ENCODE data around the gene SYNRG. TPM values are rescaled to one million over a fixed set of nuclear protein-coding genes. Genes with fewer than 3 reads are reported as not detected.

Gene SYNRG
- total and polyA plus RNA-seq, 12 donors = 2.9 to 57.6 (median 40.4) TPM

GRCh38 chr17:37503148-37503547 is 106.1 kb downstream of the SYNRG start:
- Histone ChIP-seq H3K4me3 (no peak overlapping the region), H3K4me1 (peaks cover 0 to 25% (median 3%) of the 10 kb centered on the region in 9 donors), H3K27me3 (no peaks in the 10 kb centered on the region), H3K9me3 (no peaks in the 10 kb centered on the region), H3K27ac (no peak overlapping the region), H3K36me3 (no peaks in the 10 kb centered on the region)
- ATAC-seq = no peak
- no peak for DNase-seq
- 94 to 95% methylated on average over 6 of the region's 6 CpGs for WGBS, 2 donors
- no peak for TF ChIP-seq CTCF (IDR thresholded peaks at IDR 0.05)
- intact Hi-C loops (cut with DNase I) = no loop called here

GRCh38 chr17:37502009-37502936 is 106.9 kb downstream of the SYNRG start:
- ATAC-seq (no peak), DNase-seq (no peak)
- no peaks in the 10 kb centered on the region for H3K36me3 ChIP-seq

GRCh38 chr17:37500378-37500777 is 108.8 kb downstream of the SYNRG start:
- DNase-seq (no peak), ATAC-seq (no peak)
- intact Hi-C loops (cut with DNase I) = no loop called here
- Histone ChIP-seq H3K4me3 (no peak overlapping the region), H3K27me3 (no peaks in the 10 kb centered on the region), H3K4me1 (peaks cover 0 to 16% (median 0%) of the 10 kb centered on the region in 9 donors), H3K27ac (no peak overlapping the region), H3K9me3 (no peaks in the 10 kb centered on the region), H3K36me3 (no peaks in the 10 kb centered on the region)
- no peak for TF ChIP-seq CTCF (IDR thresholded peaks at IDR 0.05)

More at GRCh38 chr17:37502009-37502936, 106.9 kb downstream of the SYNRG start:
- Histone ChIP-seq H3K9me3 (no peaks in the 10 kb centered on the region), H3K4me1 (peaks cover 0 to 17% (median 3%) of the 10 kb centered on the region in 9 donors), H3K27ac (no peak overlapping the region), H3K27me3 (no peaks in the 10 kb centered on the region), H3K4me3 (no peak overlapping the region)
- TF ChIP-seq CTCF (IDR thresholded peaks at IDR 0.05) = no peak
- 88 to 92% methylated on average over 10 of the region's 10 CpGs for WGBS, 2 donors
- intact Hi-C loops (cut with DNase I) = no loop called here

GRCh38 chr17:37494971-37495370 is 114.2 kb downstream of the SYNRG start:
- H3K27me3 ChIP-seq = peaks cover 0 to 14% (median 0%) of the 10 kb centered on the region in 7 donors
- no peak for TF ChIP-seq CTCF (IDR thresholded peaks at IDR 0.05)
- DNase-seq (no peak), ATAC-seq (no peak)
- no peaks in the 10 kb centered on the region for H3K9me3 ChIP-seq
- H3K27ac ChIP-seq = no peak overlapping the region
- H3K4me3 ChIP-seq = no peak overlapping the region
- H3K4me1 ChIP-seq = peaks cover 0 to 41% (median 23%) of the 10 kb centered on the region in 9 donors
- intact Hi-C loops (cut with DNase I) = loop anchor here in 1 of 10 donors (10.0 kb wide), 1 partner anchor 90 kb away; the partner anchor contains the start of genes ACACA and TADA2A
- WGBS, 2 donors = 73 to 84% methylated on average over 8 of the region's 8 CpGs
- H3K36me3 ChIP-seq = no peaks in the 10 kb centered on the region
